Mesothelial cell of epicardium (in vitro differentiated cells): Measurements from ENCODE around the gene PELI2. TPM values are rescaled to one million over a fixed set of nuclear protein-coding genes. Genes with fewer than 3 reads are reported as not detected.
"Not testable (repeated sequence)": the region's sequence is repeated elsewhere in the genome, so short reads cannot be mapped to it uniquely, and the experiment has no call there.

Experiments
- DNase-seq, 2 experiments: peaks; one replicate each; pipeline ENCODE4 v3.0.0; 2021; ENCODE audit warnings: low spot score in 2 of 2; ENCODE audit not compliant: unreplicated experiment in 2 of 2
- H3K27ac Mint-ChIP-seq: 2 replicates; pipeline ENCODE4 v1.8.0; 2021; ENCODE audit warnings: mixed read lengths
- H3K27me3 Mint-ChIP-seq: 2 replicates; pipeline ENCODE4 v1.8.0; 2021; ENCODE audit warnings: low read depth, mixed read lengths
- H3K36me3 Mint-ChIP-seq: 2 replicates; pipeline ENCODE4 v1.8.0; 2021; ENCODE audit warnings: mixed read lengths
- H3K4me1 Mint-ChIP-seq: 2 replicates; pipeline ENCODE4 v1.8.0; 2021; ENCODE audit warnings: mixed read lengths
- H3K4me3 Mint-ChIP-seq: 2 replicates; pipeline ENCODE4 v1.8.0; 2021; ENCODE audit warnings: mild to moderate bottlenecking, moderate library complexity, mixed read lengths
- H3K9me3 Mint-ChIP-seq: 2 replicates; pipeline ENCODE4 v1.8.0; 2021; ENCODE audit warnings: mixed read lengths
- CTCF ChIP-seq: fragments of 200-600 bp; sonication (generic); IDR thresholded peaks from one replicate; pipeline ENCODE4 v1.5.0; 2021; ENCODE audit warnings: antibody characterized with exemption; ENCODE audit not compliant: unreplicated experiment
- total RNA-seq: library from RNA; stranded (reverse); gene quantifications from 3 replicates; pipeline ENCODE4 v1.2.1, GENCODE V29; 2021

PELI2 gene
- total RNA-seq, 1 donor from 2014 or later: 10.0 TPM

- no peak overlapping the region for H3K27ac Mint-ChIP-seq
- H3K4me1 Mint-ChIP-seq: peaks cover 13% of the 10 kb centered on the region
- DNase-seq: no peak
- H3K36me3 Mint-ChIP-seq: peaks cover 31% of the 10 kb centered on the region
- peaks cover 51% of the 10 kb centered on the region for H3K9me3 Mint-ChIP-seq
- H3K4me3 Mint-ChIP-seq: no peak overlapping the region
- TF ChIP-seq CTCF: no peak
- H3K27me3 Mint-ChIP-seq: no peaks in the 10 kb centered on the region
These were observed 44.3 kb downstream of the PELI2 start for GRCh38 chr14:56162476-56162875.

GRCh38 chr14:56166579-56166978 is 48.4 kb downstream of the PELI2 start:
- not testable (repeated sequence) for H3K27ac Mint-ChIP-seq, DNase-seq, H3K27me3 Mint-ChIP-seq, H3K4me3 Mint-ChIP-seq, H3K4me1 Mint-ChIP-seq
- peaks cover 32% of the 10 kb centered on the region for H3K36me3 Mint-ChIP-seq
- H3K9me3 Mint-ChIP-seq: peaks cover 56% of the 10 kb centered on the region

- Mint-ChIP-seq H3K4me3 (no peak overlapping the region), H3K9me3 (peaks cover 45% of the 10 kb centered on the region), H3K27ac (no peak overlapping the region), H3K36me3 (peaks cover 29% of the 10 kb centered on the region), H3K27me3 (no peaks in the 10 kb centered on the region), H3K4me1 (no peaks in the 10 kb centered on the region)
- no peak for DNase-seq
- TF ChIP-seq CTCF: no peak
These were observed 49.9 kb downstream of the PELI2 start for GRCh38 chr14:56168007-56168616.

GRCh38 chr14:56170028-56170427 is 51.8 kb downstream of the PELI2 start:
- H3K36me3 Mint-ChIP-seq: peaks cover 15% of the 10 kb centered on the region
- no peak for DNase-seq
- H3K27me3 Mint-ChIP-seq: no peaks in the 10 kb centered on the region
- H3K9me3 Mint-ChIP-seq: peaks cover 25% of the 10 kb centered on the region
- H3K27ac Mint-ChIP-seq: no peak overlapping the region
- no peak overlapping the region for H3K4me3 Mint-ChIP-seq
- TF ChIP-seq CTCF: no peak
- no peaks in the 10 kb centered on the region for H3K4me1 Mint-ChIP-seq

- peaks cover 17% of the 10 kb centered on the region for H3K9me3 Mint-ChIP-seq
- TF ChIP-seq CTCF: no peak
- DNase-seq: no peak
- no peak overlapping the region for H3K27ac Mint-ChIP-seq
- no peaks in the 10 kb centered on the region for H3K4me1 Mint-ChIP-seq
- peaks cover 10% of the 10 kb centered on the region for H3K36me3 Mint-ChIP-seq
- H3K27me3 Mint-ChIP-seq: no peaks in the 10 kb centered on the region
- H3K4me3 Mint-ChIP-seq: no peak overlapping the region
These were observed 52.7 kb downstream of the PELI2 start for GRCh38 chr14:56170877-56171422.

- Mint-ChIP-seq H3K9me3 (peaks cover 9% of the 10 kb centered on the region), H3K4me3 (no peak overlapping the region), H3K27ac (no peak overlapping the region), H3K4me1 (no peaks in the 10 kb centered on the region), H3K36me3 (peaks cover 5% of the 10 kb centered on the region), H3K27me3 (no peaks in the 10 kb centered on the region)
- DNase-seq: no peak
- TF ChIP-seq CTCF: no peak
These were observed 53.9 kb downstream of the PELI2 start for GRCh38 chr14:56172074-56172473.
